Retinal pigment epithelial cell (primary cell): ENCODE measurements around the gene HAPSTR1.

Experiments
- DNase-seq: peaks from one replicate; pipeline ENCODE4 v3.0.0-alpha.2; 2010; ENCODE audit warnings: low read depth
- H3K4me3 ChIP-seq: 2 replicates; pipeline ENCODE4 v1.5.1; 2011; ENCODE audit warnings: mild to moderate bottlenecking, low read length, control low read depth, moderate library complexity
- CTCF ChIP-seq: conservative IDR thresholded peaks from 2 replicates; pipeline ENCODE4 v1.5.1; 2011; ENCODE audit warnings: low read depth, low read length, control low read depth, inconsistent platforms

HAPSTR1 gene

GRCh38 chr16:9048302-9048700, 43.1 kb upstream of the HAPSTR1 start:
- no peak overlapping the region for H3K4me3 ChIP-seq
- no peak for TF ChIP-seq CTCF
- no peak for DNase-seq

- no peak for TF ChIP-seq CTCF
- no peak for DNase-seq
- H3K4me3 ChIP-seq, result no peak overlapping the region
Observed at GRCh38 chr16:9049241-9049640, 42.2 kb upstream of the HAPSTR1 start.

GRCh38 chr16:9050102-9050830, 41.2 kb upstream of the HAPSTR1 start:
- DNase-seq, result no peak
- no peak overlapping the region for H3K4me3 ChIP-seq
- TF ChIP-seq CTCF, result peak; percentile 75

GRCh38 chr16:9053006-9053601, 38.3 kb upstream of the HAPSTR1 start:
- H3K4me3 ChIP-seq, result peak overlapping the region; percentile 51
- DNase-seq, result peak; percentile 81
- TF ChIP-seq CTCF, result no peak

GRCh38 chr16:9054460-9054859, 37.0 kb upstream of the HAPSTR1 start:
- no peak overlapping the region for H3K4me3 ChIP-seq
- DNase-seq, result no peak
- no peak for TF ChIP-seq CTCF

GRCh38 chr16:9055115-9055514, 36.3 kb upstream of the HAPSTR1 start:
- TF ChIP-seq CTCF, result no peak
- no peak overlapping the region for H3K4me3 ChIP-seq
- DNase-seq, result no peak

- no peak for DNase-seq
Observed at GRCh38 chr16:9055661-9056060, 35.8 kb upstream of the HAPSTR1 start.

More at GRCh38 chr16:9055661-9056060, 35.8 kb upstream of the HAPSTR1 start:
- no peak for TF ChIP-seq CTCF
- H3K4me3 ChIP-seq, result no peak overlapping the region
